IMR-90 (cell line): ENCODE measurements around the gene PEAK1. TPM values are rescaled to one million over a fixed set of nuclear protein-coding genes. Genes with fewer than 3 reads are reported as not detected.

Source experiments
- ATAC-seq: fragments of 200-7000 bp; cut with Tn5 transposase; 2 replicates; pipeline ENCODE4 v1.9.1; 2020; ENCODE audit warnings: low read depth, mild to moderate bottlenecking, moderate library complexity
- BruUV-seq: library from RNA; stranded (reverse); fragments of 400-500 nt; replicated peaks from 2 replicates; lab custom pipeline; 2021; lab: Mats Ljungman, UMichigan
- CTCF ChIA-PET: fragments of 300-600 bp; formaldehyde crosslinking; extraction: SDS; loops from one replicate; lab custom pipeline; 2021; ENCODE audit warnings: antibody characterized with exemption; lab: Yijun Ruan, JAX
- POLR2A ChIA-PET: fragments of 300-600 bp; sonication (Branson Sonifier 250); formaldehyde crosslinking; loops from one replicate; lab custom pipeline; 2022; ENCODE audit warnings: antibody characterized with exemption; ENCODE audit not compliant: unreplicated experiment; lab: Charles Lee
- DNase-seq: peaks from one replicate; pipeline ENCODE4 v3.0.0; 2013
- H2AFZ ChIP-seq: replicated peaks from 2 replicates; pipeline ENCODE3; 2013; ENCODE audit warnings: low read length, mild to moderate bottlenecking; ENCODE audit not compliant: poor library complexity
- H2AK5ac ChIP-seq: 2 replicates; pipeline ENCODE4 v1.6.1; 2013; ENCODE audit warnings: low read depth, low read length, inconsistent platforms
- H2AK9ac ChIP-seq: replicated peaks from 2 replicates; pipeline ENCODE3; 2013; ENCODE audit warnings: mild to moderate bottlenecking, low read depth, low read length, moderate library complexity; ENCODE audit not compliant: poor library complexity
- H2BK120ac ChIP-seq: 2 replicates; pipeline ENCODE4 v1.6.1; 2013; ENCODE audit warnings: low read depth, low read length, inconsistent platforms
- H2BK15ac ChIP-seq: 3 replicates; pipeline ENCODE4 v1.6.1; 2013; ENCODE audit warnings: low read depth, low read length, inconsistent platforms
- H2BK20ac ChIP-seq: 2 replicates; pipeline ENCODE4 v1.6.1; 2013; ENCODE audit warnings: low read depth, mild to moderate bottlenecking, inconsistent platforms, low read length, moderate library complexity
- H2BK5ac ChIP-seq: 2 replicates; pipeline ENCODE4 v1.6.1; 2013; ENCODE audit warnings: mild to moderate bottlenecking, low read depth, low read length, inconsistent platforms; ENCODE audit not compliant: poor library complexity, severe bottlenecking
- H3K14ac ChIP-seq: replicated peaks from 2 replicates; pipeline ENCODE4 v1.6.1; 2013; ENCODE audit warnings: low read depth, low read length, inconsistent platforms
- H3K18ac ChIP-seq: 2 replicates; pipeline ENCODE4 v1.6.1; 2013; ENCODE audit warnings: low read depth, low read length, control low read depth
- H3K23ac ChIP-seq: 2 replicates; pipeline ENCODE4 v1.6.1; 2013; ENCODE audit warnings: low read depth, low read length, inconsistent platforms
- H3K27ac ChIP-seq: 2 replicates; pipeline ENCODE4 v1.5.1; 2013; ENCODE audit warnings: mild to moderate bottlenecking, control low read depth, low read length; ENCODE audit not compliant: insufficient read depth
- H3K27me3 ChIP-seq: 2 replicates; pipeline ENCODE4 v1.6.1; 2013; ENCODE audit warnings: low read length; ENCODE audit not compliant: control insufficient read depth, insufficient read depth
- H3K36me3 ChIP-seq: 2 replicates; pipeline ENCODE4 v1.6.1; 2013; ENCODE audit warnings: low read length, mixed read lengths; ENCODE audit not compliant: control insufficient read depth, insufficient read depth
- H3K4ac ChIP-seq: 2 replicates; pipeline ENCODE4 v1.6.1; 2013; ENCODE audit warnings: low read depth, low read length, inconsistent platforms
- H3K4me1 ChIP-seq: 2 replicates; pipeline ENCODE4 v1.6.1; 2013; ENCODE audit warnings: low read length, mixed read lengths; ENCODE audit not compliant: control insufficient read depth, insufficient read depth
- H3K4me2 ChIP-seq: 2 replicates; pipeline ENCODE4 v1.6.1; 2013; ENCODE audit warnings: low read depth, mild to moderate bottlenecking, control low read depth, low read length, moderate library complexity
- H3K4me3 ChIP-seq: 2 replicates; pipeline ENCODE4 v1.5.1; 2013; ENCODE audit warnings: low read depth, mild to moderate bottlenecking, control low read depth, low read length, moderate library complexity; ENCODE audit not compliant: insufficient read depth
- H3K56ac ChIP-seq: 2 replicates; pipeline ENCODE4 v1.6.1; 2013; ENCODE audit warnings: low read length, inconsistent platforms; ENCODE audit not compliant: insufficient read depth; ENCODE audit errors: extremely low read depth
- H3K79me1 ChIP-seq, 2 experiments: 2 replicates each; pipeline ENCODE4 v1.6.1; 2013; ENCODE audit warnings: low read length in 2 of 2, inconsistent platforms in 1 of 2, low read depth in 1 of 2
- H3K9ac ChIP-seq: 2 replicates; pipeline ENCODE4 v1.6.1; 2013; ENCODE audit warnings: low read depth, low read length, control low read depth
- H3K9me1 ChIP-seq: 2 replicates; pipeline ENCODE4 v1.6.1; 2013; ENCODE audit warnings: low read length, inconsistent platforms; ENCODE audit not compliant: insufficient read depth
- H3K9me3 ChIP-seq: 2 replicates; pipeline ENCODE4 v1.6.1; 2013; ENCODE audit warnings: low read length; ENCODE audit not compliant: control insufficient read depth, insufficient read depth
- H4K20me1 ChIP-seq: 2 replicates; pipeline ENCODE4 v1.6.1; 2013; ENCODE audit warnings: low read length, inconsistent platforms; ENCODE audit not compliant: insufficient read depth
- H4K5ac ChIP-seq: 2 replicates; pipeline ENCODE4 v1.6.1; 2013; ENCODE audit warnings: mild to moderate bottlenecking, low read depth, low read length, control low read depth
- H4K8ac ChIP-seq, 2 experiments: 2 replicates each; pipeline ENCODE4 v1.6.1; 2013; ENCODE audit warnings: low read depth in 2 of 2, low read length in 2 of 2, control low read depth in 1 of 2, inconsistent platforms in 1 of 2
- H4K91ac ChIP-seq: 2 replicates; pipeline ENCODE4 v1.6.1; 2013; ENCODE audit warnings: low read depth, low read length, inconsistent platforms; ENCODE audit not compliant: insufficient read depth
- BHLHE40 ChIP-seq: fragments of 150-350 bp; IDR thresholded peaks from 2 replicates; pipeline ENCODE4 v1.6.1; 2016; ENCODE audit warnings: mild to moderate bottlenecking, low read depth, low read length
- CHD1 ChIP-seq: IDR thresholded peaks from 2 replicates; pipeline ENCODE4 v1.6.1; 2012; ENCODE audit warnings: low read depth, low read length, improper control_type of control experiment
- FOS ChIP-seq: fragments of 150-350 bp; IDR thresholded peaks from 2 replicates; pipeline ENCODE4 v1.6.1; 2016; ENCODE audit warnings: low read depth, low read length
- MAFK ChIP-seq: IDR thresholded peaks from 2 replicates; pipeline ENCODE4 v1.6.1; 2012; ENCODE audit warnings: low read depth, low read length, improper control_type of control experiment
- MXI1 ChIP-seq: IDR thresholded peaks from 2 replicates; pipeline ENCODE4 v1.6.1; 2012; ENCODE audit warnings: low read depth, mild to moderate bottlenecking, low read length, moderate library complexity, borderline replicate concordance
- NFE2L2 ChIP-seq: fragments of 150-350 bp; IDR thresholded peaks from 2 replicates; pipeline ENCODE4 v1.6.1; 2016; ENCODE audit warnings: low read depth, mild to moderate bottlenecking, low read length
- POLR2A ChIP-seq: IDR thresholded peaks from 2 replicates; pipeline ENCODE4 v1.6.1; 2012; ENCODE audit warnings: mild to moderate bottlenecking, low read depth, low read length
- USF2 ChIP-seq: fragments of 150-350 bp; IDR thresholded peaks from 2 replicates; pipeline ENCODE4 v1.6.1; 2017; ENCODE audit warnings: mild to moderate bottlenecking, antibody characterized with exemption, low read length, low read depth
- WGBS, 2 experiments: methylation state at CpG; one replicate each; pipeline versions ENCODE4 v1.1.5 to v1.1.7; 2013; ENCODE audit warnings: missing lambda C conversion rate in 2 of 2; ENCODE audit not compliant: insufficient read length in 1 of 2; ENCODE audit errors: extremely low coverage in 2 of 2; 5-methylcytosine and 5-hydroxymethylcytosine counted together
- dilution Hi-C: fragments of 300-500 bp; cut with HindIII; formaldehyde crosslinking; loops from one replicate; pipeline ENCODE4 v1.14.3; 2018; ENCODE audit warnings: low sequenced_read_pairs; ENCODE audit not compliant: unreplicated experiment
- in situ Hi-C: fragments of 300-500 bp; cut with MboI; formaldehyde crosslinking; loops from 3 replicates; pipeline ENCODE4 v1.14.3; 2019; ENCODE audit warnings: low sequenced_read_pairs, inconsistent platforms, mixed read lengths
- intact Hi-C: fragments of 100-400 bp; cut with micrococcal nuclease; formaldehyde crosslinking; loops from 2 replicates; pipeline ENCODE4 v1.10.0; 2022
- polyA plus RNA-seq, 3 experiments: library from polyadenylated mRNA; depleted of rRNA; stranded (reverse); fragments of >200 nt; gene quantifications; 2 replicates each; pipeline ENCODE4 v1.2.3, GENCODE V29; 2012; ENCODE audit warnings: low replicate concordance in 1 of 3
- total RNA-seq: library from RNA; depleted of rRNA; stranded (reverse); fragments of >200 nt; gene quantifications from 2 replicates; pipeline ENCODE4 v1.2.3, GENCODE V29; 2012

PEAK1 gene
- total and polyA plus RNA-seq, 2 of the 4 experiments (the other 2 are of a cell fraction) = 21.5 to 43.9 TPM

- Histone ChIP-seq H2BK15ac (no peak overlapping the region), H2BK20ac (no peak overlapping the region), H3K18ac (no peak overlapping the region; the same call in 1 of the 2 replicates), H3K79me1 (peaks cover 12 to 49% of the 10 kb centered on the region in 2 experiments; a peak in 3 of 4 replicates), H4K5ac (no peak overlapping the region), H4K8ac (no peak overlapping the region), H3K14ac (no peak overlapping the region), H2AFZ (no peak overlapping the region), H3K27me3 (no peaks in the 10 kb centered on the region), H2AK9ac (no peak overlapping the region), H3K4me2 (peak overlapping the region; percentile 70; the same call in 1 of the 2 replicates), H3K9me3 (no peaks in the 10 kb centered on the region), H3K9me1 (no peaks in the 10 kb centered on the region), H3K4me1 (0 out of 2 replicates have a peak, but pooled peaks cover 2% of the 10 kb centered on the region), H3K4ac (no peak overlapping the region), H3K56ac (no peak overlapping the region), H3K23ac (no peak overlapping the region), H4K91ac (no peak overlapping the region), H3K36me3 (no peaks in the 10 kb centered on the region), H2AK5ac (no peak overlapping the region), H2BK120ac (no peak overlapping the region), H3K4me3 (no peak overlapping the region), H4K20me1 (peaks cover 24% of the 10 kb centered on the region; the same call in 1 of the 2 replicates), H3K27ac (no peak overlapping the region), H2BK5ac (no peak overlapping the region), H3K9ac (no peak overlapping the region)
- TF ChIP-seq USF2 = no peak
- TF ChIP-seq BHLHE40 = no peak
- TF ChIP-seq POLR2A = no peak
- no peak for TF ChIP-seq MXI1
- no peak for TF ChIP-seq NFE2L2
- no peak for TF ChIP-seq CHD1
- TF ChIP-seq FOS = peak; percentile 55
- 0 out of 2 replicates have a peak, but pooled peaks have one; percentile 3 for TF ChIP-seq MAFK
- BruUV-seq = no TSS peak
- intact Hi-C loops (no loop called here), in situ Hi-C loops (no loop called here), dilution Hi-C loops (no loop called here)
- ATAC-seq = peak; percentile 90
- POLR2A ChIA-PET = no interaction called here
- no CpG with 5 or more reads among the region's 3 CpGs for WGBS, 2 experiments
- CTCF ChIA-PET = interaction anchor here (0.5 kb wide), 1 partner anchor 22 kb away, joined by 3 read pairs; no protein-coding TSS in a partner anchor
- peak; percentile 70 for DNase-seq
Measured at GRCh38 chr15:77440378-77440999, 20.6 kb upstream of the PEAK1 start.
